HG02852 (cell line): Measurements from ENCODE around the gene NTM.

Experiments
- ATAC-seq: cut with Tn5 transposase; IDR thresholded peaks from one replicate; pipeline ENCODE4 v1.9.1; 2021; ENCODE audit warnings: mild to moderate bottlenecking, moderate library complexity; ENCODE audit not compliant: unreplicated experiment

Gene NTM

DNA sequence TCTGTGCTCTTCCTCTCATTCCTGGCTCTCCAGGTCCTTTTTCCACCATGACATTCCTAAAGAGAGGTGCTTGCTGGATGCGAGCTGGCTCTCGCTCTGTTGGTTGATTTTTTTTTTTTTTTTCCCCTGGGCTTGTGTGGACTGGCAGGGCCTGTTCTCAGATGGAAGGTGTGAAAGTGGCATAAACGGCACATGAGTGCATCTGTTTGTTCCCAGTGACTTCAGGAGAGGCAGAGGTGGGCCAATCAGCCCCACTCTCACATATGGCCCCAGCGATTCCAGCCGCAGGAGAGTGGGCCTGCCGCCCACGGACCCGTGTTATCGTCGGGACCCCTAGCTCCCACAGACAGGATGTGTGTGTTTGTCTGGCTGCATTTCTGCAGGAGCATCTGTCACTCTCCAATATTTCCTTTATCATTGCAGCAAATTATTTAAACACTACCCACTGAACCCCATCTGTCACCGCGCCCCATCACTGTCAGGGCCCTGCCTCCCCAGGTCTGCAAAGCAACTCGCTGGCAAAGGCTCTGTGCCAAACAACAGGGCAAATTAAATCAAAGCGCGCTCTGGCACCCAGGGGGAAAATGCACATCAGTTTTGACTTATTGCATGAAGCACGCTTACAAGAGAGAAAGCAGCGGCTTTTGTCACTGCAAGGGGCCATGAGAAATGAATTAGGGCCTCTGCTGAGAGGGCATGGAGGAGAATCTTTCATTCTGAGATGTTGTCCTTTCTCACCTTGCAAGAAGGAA is 886.3 kb downstream of the NTM start:
- ATAC-seq = no peak

DNA sequence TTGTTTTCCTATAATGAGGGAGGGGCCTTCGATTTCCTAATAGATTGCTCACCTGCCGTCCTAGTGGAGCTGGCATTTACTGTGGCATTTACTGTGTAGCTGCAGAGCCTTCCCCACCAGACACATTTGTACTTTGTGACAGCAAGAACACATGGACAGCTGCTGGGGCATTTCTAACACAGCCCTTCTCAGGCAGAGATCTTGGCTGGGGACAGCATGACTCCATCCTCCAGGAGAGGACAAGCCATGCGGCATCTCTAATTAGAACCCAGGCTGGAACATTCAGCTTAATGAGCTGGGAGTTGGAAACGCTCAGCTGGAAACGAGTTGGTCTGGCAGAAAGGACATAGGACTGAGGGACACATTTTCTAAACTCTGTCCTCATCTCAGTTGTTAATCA is 887.5 kb downstream of the NTM start:
- ATAC-seq = no peak

GRCh38 chr11:132258875-132259274 is 888.5 kb downstream of the NTM start:
- no peak for ATAC-seq

- no peak for ATAC-seq
Measured at GRCh38 chr11:132260636-132261035, 890.2 kb downstream of the NTM start.

DNA sequence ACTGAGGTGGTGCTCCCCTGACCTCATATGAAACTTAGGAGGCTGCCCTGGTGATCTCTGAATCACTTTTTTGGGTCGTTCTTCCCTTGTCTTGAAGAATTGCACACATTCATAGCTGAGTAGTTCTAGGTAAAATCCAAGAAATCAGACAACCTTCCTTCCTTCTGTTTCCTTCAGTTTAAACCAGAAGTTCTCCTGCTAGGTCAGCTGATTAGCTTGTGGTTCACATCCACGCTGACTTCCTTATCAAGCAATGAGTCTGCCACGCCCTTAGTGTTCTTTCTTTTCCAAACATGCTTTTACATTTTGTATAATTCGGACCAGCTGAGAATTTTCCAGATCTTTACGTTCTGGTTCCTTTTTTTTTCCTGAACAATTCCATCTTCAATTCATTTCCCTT is 892.8 kb downstream of the NTM start:
- no peak for ATAC-seq

DNA sequence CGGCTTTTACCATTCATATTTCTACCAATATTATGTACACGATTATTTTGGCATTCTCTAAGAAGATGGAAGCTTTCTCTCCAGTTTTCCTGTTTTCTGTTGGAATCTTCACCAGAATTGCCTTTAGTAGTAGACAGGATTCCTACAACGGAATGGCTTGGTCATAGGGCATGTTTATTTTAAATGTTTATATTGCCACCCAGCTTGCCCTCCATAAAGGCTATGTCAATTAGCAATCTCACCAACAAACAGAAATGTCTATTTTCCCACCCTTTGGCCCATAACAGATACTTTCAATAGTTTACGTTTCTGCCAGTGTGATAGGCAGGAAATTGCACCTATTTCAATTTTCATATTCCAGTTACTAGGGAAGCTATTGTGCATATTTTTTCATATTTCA is 893.5 kb downstream of the NTM start:
- ATAC-seq = no peak

DNA sequence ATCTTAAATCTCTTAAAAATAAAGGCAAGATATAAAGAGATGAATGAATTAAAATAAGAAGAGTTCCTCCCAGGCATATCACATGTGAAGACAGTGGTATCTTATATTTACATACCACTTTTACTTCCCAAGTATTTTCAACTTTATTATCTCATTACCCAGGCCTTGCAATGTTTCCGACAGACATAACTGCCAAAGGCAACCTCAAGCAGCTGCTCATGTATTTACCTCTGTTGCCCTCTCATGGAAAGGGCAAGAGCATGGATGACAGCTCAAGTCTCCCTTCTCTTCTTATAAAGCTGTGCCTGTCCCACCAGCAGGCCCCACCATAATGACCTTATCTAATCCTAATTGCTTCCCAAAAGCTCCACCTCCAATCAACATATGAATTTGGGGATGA is 894.2 kb downstream of the NTM start:
- no peak for ATAC-seq

GRCh38 chr11:132278801-132279574 is 908.6 kb downstream of the NTM start:
- peak; percentile 50 for ATAC-seq

DNA sequence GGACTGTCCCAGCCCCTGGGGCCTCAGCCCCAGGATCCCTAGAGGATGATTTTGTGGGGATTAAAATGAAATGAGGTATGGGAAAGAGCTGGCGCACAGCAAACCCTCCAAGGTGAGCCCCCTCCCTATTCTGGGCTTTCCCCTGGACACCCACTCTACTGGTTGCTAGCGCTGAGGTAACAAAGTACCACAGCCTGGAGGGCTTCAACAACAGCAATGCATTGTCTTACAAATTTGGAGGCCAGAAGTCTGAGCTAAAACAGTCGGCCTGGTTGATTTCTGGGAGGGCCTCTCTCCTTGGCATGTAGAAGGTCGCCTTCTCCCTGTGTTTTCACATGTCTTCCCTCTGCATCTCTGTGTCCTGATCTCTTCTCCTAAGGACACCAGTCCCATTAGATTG is 913.6 kb downstream of the NTM start:
- ATAC-seq = no peak

GRCh38 chr11:132284611-132285010 is 914.2 kb downstream of the NTM start:
- ATAC-seq = no peak

GRCh38 chr11:132285631-132286030 is 915.2 kb downstream of the NTM start:
- ATAC-seq = no peak

GRCh38 chr11:132286106-132286505 is 915.7 kb downstream of the NTM start:
- no peak for ATAC-seq

DNA sequence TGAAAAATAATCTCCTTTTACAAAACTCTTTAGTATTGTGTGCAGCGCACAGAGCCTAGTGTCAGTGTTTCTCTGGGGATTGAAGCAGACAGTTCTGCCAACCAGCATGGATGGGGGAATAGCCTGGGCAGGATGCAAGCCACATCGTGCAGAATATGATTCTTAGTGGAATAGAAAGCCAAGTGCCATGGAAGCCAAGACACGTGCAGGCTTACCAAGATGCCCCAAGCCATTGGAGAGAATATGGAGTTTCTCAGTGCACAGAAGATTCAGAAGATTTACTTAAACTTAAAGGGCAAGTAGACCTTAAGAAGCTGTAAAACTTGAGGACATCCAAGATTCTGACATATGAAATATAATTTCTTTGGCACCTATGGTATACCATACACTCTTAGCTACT is 917.6 kb downstream of the NTM start:
- ATAC-seq = no peak

DNA sequence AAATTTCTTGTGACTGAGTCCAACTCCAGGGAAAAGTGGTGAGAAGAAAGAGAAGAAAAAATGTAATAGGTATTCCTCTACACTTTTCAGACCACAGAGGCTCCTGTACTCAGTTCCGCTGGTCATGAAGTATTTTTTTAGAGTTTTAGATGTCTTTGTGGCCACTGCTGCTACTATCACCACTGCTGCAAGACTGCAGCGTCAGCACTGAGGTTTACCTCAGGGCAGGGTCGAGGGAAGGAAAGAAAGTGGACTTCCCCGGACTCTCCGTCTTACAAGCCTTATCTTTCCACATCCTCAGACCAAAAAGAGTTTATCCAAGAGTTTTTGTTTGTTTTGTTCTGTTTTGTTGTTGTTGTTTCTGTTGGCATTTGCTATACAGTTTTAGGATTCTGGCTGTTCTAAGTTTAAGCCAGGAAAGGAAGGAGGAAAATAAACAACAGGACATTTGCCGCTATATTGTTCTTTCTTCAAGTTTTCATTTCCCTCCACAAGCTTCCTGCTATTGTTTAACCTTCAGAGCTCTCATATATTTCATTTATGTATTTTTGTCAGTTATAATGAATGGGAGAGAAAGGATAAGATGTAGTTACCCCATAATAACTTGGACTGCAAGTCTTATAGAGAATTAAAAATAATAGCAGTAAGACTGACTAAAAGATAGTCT is 919.3 kb downstream of the NTM start:
- no peak for ATAC-seq

- no peak for ATAC-seq
Measured at GRCh38 chr11:132293586-132293985, 923.2 kb downstream of the NTM start.

DNA sequence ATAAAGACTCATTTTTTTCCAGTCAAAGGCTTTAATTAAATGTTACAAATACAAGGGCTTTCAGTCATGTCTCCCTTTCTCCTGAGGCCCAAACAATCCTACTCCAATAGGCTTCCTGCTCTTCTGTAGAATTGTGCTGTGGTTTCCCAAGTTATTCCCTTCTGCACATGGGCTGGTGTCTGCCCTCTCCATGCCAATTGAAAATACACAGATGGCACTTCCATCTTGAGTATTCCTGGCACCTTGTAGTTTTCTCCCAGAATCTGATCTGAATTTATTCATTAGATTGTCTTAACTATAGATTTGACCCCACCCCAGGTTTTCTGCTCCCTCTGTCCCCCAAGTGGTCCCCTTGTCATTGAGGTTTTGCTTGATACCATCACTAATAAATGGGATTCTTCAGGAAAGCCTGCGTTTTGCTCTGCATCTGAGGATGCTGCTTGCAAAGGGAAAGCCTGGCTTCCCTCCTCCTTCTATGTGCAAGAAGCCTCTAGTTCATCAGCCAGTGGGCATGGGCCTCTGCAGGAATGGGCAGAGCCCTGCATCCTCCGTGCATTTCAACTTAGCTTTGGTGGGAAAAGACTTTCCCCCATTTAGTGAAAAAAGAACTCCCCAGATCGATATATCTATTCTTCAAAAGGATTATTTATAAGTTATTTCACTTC is 926.7 kb downstream of the NTM start:
- no peak for ATAC-seq

- ATAC-seq = no peak
Measured at GRCh38 chr11:132298357-132298756, 927.9 kb downstream of the NTM start.

GRCh38 chr11:132300283-132300682 is 929.9 kb downstream of the NTM start:
- ATAC-seq = no peak

DNA sequence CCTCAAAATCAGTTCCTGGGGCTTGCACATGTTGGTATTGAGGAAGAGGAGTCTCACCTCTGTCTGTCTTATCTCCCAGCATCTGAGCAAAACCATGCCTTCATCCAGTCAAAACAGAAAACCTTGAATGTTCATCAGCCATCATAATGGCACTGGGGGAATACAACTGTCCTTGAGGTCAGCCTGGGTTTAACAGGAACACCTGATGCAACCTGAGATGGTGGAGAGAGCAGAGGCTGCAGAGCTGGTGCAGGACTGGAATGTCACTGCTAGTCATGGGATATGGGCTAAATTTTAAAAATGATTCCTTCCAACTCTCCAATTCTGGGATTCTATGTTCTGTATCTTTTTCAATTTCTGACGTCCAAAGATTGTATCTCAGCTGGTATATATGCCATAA is 931.0 kb downstream of the NTM start:
- no peak for ATAC-seq

DNA sequence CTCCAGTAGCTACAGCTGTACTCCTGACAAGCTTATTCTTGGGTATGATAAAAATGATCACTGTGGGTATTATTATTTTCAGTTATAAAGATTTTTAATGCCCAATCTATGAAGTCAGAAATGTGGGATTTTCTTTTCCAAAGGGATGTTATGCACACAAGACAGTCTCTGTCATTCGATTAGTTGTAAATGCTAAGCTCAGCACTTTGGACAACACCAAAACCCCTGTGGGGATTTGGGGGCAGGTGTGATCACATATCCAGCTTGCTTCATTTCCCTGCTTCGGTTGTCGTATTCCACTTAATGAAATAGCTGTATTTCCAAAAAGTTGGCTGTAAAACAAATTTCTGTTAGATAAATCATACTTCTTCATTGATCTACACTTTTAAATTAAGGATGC is 931.5 kb downstream of the NTM start:
- ATAC-seq = no peak

DNA sequence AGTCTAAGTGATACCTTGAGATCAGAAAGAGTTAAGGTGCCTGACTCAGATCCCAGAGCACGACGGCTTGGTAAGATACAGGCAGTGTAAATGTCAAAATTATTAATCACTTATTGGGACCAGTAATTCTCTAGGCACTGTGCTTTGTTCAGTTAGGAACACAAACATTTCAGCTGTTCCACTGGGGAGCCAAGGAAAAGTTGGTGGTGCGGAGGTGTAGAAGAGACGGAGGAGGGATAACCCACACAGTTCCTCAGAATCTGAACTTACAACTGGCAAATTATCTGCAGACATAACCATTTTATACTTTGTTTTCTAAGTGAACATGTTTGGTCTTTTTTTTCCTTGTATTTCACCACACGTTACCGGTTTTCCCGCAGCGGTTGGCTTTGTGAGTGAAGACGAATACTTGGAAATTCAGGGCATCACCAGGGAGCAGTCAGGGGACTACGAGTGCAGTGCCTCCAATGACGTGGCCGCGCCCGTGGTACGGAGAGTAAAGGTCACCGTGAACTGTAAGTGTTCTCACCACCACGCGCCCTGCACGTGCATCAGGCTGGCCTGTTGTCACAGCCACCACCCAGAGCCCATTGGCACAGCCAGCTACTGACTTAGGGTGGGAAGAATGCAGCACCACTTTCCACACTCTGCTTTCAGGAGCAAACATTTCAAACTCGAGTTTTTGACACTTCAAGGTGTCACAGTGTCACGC is 937.0 kb downstream of the NTM start:
- ATAC-seq = no peak
